ENCODE measurements around the gene RIMS1.
"Not testable (repeated sequence)": the region's sequence is repeated elsewhere in the genome, so short reads cannot be mapped to it uniquely, and the experiment has no call there.

RIMS1 gene

DNA sequence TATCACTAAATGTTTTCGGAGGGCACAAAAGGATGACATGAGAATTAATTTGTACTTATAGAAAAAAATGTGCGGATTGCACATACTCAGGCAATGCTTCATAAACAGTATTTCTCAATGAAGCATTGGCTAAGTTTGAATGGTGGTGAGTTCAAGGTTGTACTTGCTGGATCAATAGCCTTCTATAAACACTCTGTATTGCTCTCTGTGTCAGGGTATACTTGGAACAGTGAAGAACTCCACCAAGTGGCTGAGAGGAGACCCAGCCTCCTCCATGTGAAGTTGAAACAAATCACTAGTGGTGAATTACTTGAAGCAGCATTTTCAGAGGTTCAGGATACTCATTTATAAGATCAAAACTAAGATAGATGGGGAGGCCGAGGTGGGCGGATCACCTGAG lies 360.6 kb downstream of the RIMS1 start:
- DNase-seq: no peak

- no peak for DNase-seq
These were observed 362.3 kb downstream of the RIMS1 start for GRCh38 chr6:72248621-72249020.

GRCh38 chr6:72250664-72251063 lies 364.3 kb downstream of the RIMS1 start:
- no peak for DNase-seq

DNA sequence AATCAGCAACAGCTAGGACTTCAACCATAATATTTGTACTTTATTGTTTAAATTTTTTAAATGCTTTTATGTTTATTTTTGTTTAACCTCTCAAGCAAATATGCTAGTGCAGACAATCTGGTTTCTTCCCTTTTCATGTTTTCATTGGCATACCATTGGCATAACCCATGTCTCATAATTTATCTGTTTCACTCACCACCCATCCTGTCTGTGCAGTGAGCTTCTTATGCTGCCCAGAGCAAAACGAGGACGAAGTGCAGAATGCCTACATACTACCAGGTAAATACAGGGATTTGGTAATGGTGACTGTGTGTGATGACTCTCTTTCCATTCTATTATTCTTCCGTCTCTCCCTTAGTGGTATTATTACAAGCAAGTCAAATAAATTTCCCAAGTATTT lies 374.1 kb downstream of the RIMS1 start:
- DNase-seq: no peak

- DNase-seq: no peak
These were observed 375.2 kb downstream of the RIMS1 start for GRCh38 chr6:72261554-72261953.

- no peak for DNase-seq
These were observed 375.9 kb downstream of the RIMS1 start for GRCh38 chr6:72262254-72262653.

DNA sequence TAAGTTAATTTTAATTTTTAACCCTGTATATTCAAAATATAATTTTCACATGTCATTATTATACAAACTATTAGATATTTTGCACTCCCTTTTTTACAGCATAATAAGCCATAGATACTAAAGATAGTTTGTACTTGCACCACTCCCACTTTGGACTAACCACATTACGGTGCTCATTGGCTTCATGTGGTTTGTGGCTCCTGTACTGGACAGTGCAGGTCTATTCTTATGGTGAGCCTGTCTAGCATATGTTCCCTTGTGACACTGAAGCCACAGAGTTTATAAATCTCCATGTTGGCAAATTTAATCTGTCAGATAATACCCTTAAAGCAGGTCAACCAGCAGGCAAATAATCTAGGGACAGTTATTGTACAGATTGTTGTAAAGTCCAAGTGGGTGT lies 381.1 kb downstream of the RIMS1 start:
- DNase-seq: no peak

- no peak for DNase-seq
These were observed 385.2 kb downstream of the RIMS1 start for GRCh38 chr6:72271531-72271930.

- DNase-seq: no peak
These were observed 386.6 kb downstream of the RIMS1 start for GRCh38 chr6:72272958-72273357.

- no peak for DNase-seq
These were observed 389.5 kb downstream of the RIMS1 start for GRCh38 chr6:72275888-72276287.

- DNase-seq: no peak
These were observed 395.9 kb downstream of the RIMS1 start for GRCh38 chr6:72282201-72282600.

GRCh38 chr6:72283571-72283970 lies 397.2 kb downstream of the RIMS1 start:
- no peak for DNase-seq

- DNase-seq: no peak
These were observed 400.6 kb downstream of the RIMS1 start for GRCh38 chr6:72286911-72287311.

DNA sequence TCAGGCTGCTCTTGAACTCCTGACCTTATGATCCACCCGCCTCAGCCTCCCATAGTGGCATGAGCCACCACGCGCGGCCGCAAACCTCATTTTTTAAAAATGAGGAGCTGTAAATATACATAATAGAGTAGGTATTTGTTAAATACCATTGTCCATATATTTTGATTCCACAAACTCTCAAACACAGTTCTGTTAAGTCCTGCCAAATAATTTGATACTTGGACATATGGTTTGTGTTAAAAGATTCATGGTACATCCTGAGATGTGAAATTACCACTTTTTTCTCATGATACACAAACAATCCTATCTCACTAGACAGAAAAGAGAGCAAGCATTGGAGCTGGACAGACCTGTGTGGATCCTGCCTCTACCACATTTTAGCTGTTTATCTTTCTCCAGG lies 401.5 kb downstream of the RIMS1 start:
- DNase-seq: no peak

- DNase-seq: no peak
These were observed 402.2 kb downstream of the RIMS1 start for GRCh38 chr6:72288592-72288991.

DNA sequence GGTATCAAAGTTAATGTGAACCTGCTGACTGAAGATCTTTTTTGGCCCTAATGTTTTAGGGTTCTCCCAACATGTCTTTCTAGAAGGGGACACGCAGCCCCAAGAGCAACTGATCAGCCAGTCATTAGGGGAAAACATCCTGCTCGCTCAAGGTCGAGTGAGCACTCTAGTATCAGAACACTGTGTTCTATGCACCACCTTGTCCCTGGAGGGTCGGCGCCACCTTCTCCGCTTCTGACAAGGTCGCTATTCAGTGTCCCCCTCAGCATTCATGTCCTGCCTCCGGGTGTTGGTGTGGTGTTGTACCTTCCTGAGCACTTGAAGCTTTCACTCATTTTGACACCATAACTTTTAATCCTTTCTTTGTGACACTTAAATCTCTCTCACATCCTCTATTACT lies 404.3 kb downstream of the RIMS1 start:
- no peak for DNase-seq

- no peak for DNase-seq
These were observed 410.0 kb downstream of the RIMS1 start for GRCh38 chr6:72296375-72296774.

GRCh38 chr6:72305971-72306370 lies 419.6 kb downstream of the RIMS1 start:
- DNase-seq: no peak

DNA sequence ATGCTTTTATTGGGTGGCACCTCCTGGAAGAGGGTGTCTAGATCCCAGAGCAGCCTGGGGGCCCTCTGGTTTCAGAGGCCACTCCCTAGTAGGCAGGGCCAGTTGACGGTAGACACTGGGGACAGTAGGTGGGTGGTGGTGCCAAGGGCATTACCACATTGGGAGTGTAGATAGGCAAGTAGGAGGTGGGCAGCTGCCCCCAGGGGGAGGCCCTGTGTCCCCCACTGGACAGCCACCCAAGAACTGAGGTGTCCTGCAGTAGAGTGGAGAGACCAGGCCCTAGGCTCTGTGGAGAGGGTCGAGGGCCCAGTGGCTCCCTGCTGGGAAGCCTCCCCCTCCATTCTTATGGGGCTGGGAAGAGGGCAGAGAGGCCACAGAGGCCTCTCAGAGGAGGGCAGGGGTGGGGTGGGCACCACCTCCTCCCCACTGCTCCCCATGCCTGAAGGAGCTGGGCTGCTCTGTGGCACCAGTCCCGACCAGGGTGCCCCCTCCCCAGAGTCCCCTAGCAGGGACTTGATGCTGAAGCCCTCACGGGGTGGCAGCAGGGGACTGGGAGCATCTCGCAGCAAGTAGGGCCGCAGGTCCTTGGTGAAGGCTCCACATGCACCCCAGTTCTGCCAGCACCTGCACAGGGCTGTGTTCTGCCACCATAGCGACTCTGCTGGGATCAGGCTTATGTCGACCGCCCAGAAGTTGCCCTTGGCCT lies 430.5 kb downstream of the RIMS1 start:
- no peak for DNase-seq

GRCh38 chr6:72321788-72322187 lies 435.4 kb downstream of the RIMS1 start:
- no peak for DNase-seq

DNA sequence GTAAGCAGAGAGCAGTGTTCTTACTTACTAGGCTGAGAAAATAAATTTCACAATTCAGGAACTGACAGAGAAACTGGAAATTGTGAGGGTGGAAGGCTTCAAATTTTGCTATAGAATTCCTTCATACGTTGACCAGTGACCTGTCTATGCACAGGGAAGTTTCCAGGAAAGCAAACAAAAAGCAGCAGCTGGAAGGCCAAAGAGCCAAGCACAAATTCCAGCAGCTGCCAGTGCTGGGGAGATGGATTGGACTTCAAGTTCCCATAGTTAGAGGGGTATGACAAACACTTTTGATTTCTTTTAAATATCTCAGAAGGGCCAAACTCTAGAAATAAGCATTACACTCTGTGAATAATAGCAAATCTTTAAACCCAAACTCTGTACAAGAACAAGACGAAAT lies 436.4 kb downstream of the RIMS1 start:
- no peak for DNase-seq

DNA sequence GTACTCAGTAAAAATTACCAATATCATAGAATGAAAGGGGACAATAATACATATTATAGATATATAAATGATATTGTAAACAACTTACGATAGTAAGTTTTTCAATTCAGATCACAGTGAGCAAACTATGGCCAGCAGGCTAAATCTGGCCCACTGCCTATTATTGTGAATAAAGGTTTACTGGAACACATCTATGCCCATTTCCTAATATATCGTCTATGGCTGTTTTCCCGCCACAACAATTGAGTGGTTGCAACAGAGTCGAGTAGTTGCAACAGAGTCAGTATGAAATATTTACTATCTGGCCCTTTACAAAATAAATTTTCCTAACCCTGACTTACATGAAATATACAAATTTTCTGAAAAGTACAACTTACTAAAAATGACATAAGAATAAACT lies 438.2 kb downstream of the RIMS1 start:
- no peak for DNase-seq

- DNase-seq: no peak
These were observed 442.4 kb downstream of the RIMS1 start for GRCh38 chr6:72328775-72329174.

GRCh38 chr6:72335203-72335602 lies 448.9 kb downstream of the RIMS1 start:
- not testable (repeated sequence) for DNase-seq

- DNase-seq: no peak
These were observed 462.6 kb downstream of the RIMS1 start for GRCh38 chr6:72348926-72349325.
